ENCODE data around the gene GNA12.
"Not testable (repeated sequence)": the region's sequence is repeated elsewhere in the genome, so short reads cannot be mapped to it uniquely, and the experiment has no call there.

Gene GNA12

DNA sequence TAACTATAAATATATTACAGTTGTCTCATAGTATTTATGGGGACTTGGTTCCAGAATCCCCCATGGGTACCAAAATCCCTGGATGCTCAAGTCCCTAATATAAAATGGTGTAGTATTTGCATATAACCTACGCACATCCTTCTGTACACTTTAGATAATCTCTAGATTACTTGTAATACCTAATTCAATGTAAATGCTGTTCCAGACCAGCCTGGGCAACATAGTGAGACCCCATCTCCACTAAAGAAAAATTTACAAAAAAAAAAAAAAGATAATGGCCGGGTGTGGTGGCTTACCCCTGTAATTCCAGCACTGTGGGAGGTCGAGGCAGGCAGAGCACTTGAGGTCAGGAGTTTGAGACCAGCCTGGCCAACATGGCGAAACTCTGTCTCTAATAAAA lies 17.4 kb upstream of the GNA12 start:
- no peak for DNase-seq (ENCODE audit: extremely low spot score)
- ChIA-PET POLR2A (no interaction called here), CTCF (no interaction called here)
- TF ChIP-seq, protein P1, sequence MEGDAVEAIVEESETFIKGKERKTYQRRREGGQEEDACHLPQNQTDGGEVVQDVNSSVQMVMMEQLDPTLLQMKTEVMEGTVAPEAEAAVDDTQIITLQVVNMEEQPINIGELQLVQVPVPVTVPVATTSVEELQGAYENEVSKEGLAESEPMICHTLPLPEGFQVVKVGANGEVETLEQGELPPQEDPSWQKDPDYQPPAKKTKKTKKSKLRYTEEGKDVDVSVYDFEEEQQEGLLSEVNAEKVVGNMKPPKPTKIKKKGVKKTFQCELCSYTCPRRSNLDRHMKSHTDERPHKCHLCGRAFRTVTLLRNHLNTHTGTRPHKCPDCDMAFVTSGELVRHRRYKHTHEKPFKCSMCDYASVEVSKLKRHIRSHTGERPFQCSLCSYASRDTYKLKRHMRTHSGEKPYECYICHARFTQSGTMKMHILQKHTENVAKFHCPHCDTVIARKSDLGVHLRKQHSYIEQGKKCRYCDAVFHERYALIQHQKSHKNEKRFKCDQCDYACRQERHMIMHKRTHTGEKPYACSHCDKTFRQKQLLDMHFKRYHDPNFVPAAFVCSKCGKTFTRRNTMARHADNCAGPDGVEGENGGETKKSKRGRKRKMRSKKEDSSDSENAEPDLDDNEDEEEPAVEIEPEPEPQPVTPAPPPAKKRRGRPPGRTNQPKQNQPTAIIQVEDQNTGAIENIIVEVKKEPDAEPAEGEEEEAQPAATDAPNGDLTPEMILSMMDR (IDR thresholded peaks at IDR 0.05; ENCODE audit: control extremely low read depth, extremely low read depth, low read depth, missing control alignments), result no peak

DNA sequence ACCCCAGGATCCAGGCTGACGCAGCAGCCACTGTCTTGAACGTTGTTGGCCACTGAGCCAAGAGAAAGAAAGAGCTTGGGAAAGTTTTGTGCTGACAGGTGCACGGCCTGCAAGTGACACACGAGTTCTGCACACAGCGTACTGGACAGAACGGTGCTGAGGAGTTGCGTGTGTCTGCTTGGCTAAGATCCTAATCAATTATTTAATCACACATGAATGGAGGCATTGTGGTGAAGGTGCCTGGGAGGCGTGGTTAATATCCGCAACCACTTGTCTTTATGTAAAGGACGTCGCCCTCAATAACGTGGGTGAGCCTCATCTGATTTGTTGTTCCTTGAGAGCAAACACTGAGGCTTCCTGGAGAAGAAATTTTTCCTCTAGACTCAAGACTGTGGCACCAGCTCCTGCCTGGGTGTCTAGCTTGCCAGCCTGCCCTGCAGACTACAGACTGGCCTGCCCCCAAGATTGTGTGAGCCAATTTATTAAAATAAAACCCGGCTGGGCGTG lies 16.6 kb upstream of the GNA12 start:
- TF ChIP-seq, protein P1 (IDR thresholded peaks at IDR 0.05; ENCODE audit: control extremely low read depth, extremely low read depth, low read depth, missing control alignments), result no peak
- ChIA-PET POLR2A (no interaction called here), CTCF (no interaction called here)
- no peak for DNase-seq (ENCODE audit: extremely low spot score)

DNA sequence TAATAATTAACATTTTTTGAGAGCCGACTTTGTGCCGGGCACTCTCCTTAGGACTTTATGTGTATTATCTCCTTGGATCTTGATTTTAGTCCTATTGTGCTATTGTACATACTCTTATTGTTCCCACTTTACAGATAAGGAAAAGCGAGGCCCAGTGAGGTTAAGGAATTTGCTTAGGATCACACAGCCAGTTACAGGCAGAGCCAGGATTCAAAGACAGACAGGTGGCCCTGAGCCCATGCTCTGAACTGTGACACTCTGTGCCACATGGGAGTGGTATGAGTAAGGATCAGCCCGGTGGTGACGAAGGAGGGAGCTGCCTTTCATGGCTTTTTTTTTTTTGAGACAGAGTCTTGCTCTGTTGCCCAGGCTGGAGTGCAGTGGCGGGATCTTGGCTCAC lies 15.8 kb upstream of the GNA12 start:
- ChIA-PET CTCF (no interaction called here), POLR2A (no interaction called here)
- DNase-seq (ENCODE audit: extremely low spot score), result no peak
- TF ChIP-seq, protein P1 (IDR thresholded peaks at IDR 0.05; ENCODE audit: control extremely low read depth, extremely low read depth, low read depth, missing control alignments), result no peak

DNA sequence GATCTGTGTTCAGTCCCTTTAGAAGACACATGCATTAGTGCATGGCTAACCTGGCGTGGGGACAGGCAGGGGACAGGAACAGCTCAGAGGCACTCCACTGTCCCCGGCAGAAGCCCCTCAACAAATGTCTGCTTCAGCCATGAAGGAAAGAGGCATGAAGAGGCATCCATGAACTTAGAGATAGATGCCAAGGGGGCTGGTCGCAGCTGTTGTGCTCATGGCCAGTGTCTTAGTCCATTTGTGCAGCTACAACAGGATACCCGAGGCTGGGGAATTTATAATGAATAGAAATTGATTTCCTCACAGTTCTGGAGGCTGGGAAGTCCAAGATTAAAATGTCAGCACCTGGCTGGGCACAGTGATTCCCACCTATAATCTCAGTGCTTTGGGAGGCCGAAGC lies 14.5 kb upstream of the GNA12 start:
- no peak for DNase-seq (ENCODE audit: extremely low spot score)
- POLR2A ChIA-PET, result no interaction called here
- TF ChIP-seq, protein P1 (IDR thresholded peaks at IDR 0.05; ENCODE audit: control extremely low read depth, extremely low read depth, low read depth, missing control alignments), result no peak
- CTCF ChIA-PET, result no interaction called here

DNA sequence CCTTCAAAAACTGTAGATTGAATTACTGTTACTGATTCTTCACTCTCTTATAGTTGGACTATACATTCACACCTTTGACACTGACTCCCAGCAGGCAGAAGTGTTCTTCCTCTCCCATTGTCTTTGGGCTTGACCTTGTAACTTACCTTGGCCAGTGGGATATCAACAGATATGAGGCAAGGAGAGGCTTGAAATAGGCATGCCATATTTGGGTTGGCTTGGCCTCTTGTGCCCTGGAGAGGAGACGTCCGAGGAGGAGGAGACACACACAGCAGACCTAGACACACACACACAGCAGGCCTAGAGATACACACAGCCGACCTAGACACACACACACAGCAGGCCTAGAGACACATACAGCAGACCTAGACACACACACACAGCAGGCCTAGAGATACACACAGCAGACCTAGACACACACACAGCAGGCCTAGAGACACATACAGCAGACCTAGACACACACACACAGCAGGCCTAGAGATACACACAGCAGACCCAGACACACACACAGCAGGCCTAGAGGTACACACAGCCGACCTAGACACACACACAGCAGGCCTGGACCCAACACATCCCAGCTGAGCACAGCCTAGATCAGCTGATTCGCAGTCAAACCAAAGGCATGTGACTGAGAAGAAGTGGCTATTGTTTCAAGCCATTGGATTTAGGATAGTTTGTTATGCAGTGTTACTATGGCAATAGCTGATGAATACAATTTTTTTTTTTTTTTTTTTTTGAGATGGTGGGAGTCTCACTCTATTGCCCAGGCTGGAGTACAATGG lies 12.5 kb upstream of the GNA12 start:
- CTCF ChIA-PET, result interaction anchor here (0.7 kb wide), 1 partner anchor 543 kb away, joined by 3 read pairs; no protein-coding TSS in a partner anchor

DNA sequence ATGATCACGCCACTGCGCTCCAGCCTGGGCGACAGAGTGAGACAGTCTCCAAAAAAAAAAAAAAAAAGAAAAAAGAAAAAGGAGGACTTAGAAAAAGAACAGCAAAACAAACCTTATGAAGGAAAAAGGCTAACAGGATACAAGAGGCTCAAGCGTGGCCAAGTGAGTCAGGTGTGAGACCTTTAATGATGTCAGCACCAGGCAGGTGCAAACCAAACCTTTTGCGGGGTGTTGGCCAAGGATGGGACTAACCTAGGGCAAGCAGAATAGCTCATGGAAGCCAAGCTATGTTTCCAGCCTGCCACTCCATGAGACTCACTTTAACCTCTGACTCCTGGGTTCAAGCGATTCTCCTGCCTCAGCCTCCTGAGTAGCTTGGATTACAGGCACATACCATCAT lies 11.3 kb upstream of the GNA12 start:
- CTCF ChIA-PET, result interaction anchor here (4.6 kb wide), 1 partner anchor 10 kb away, joined by 31 read pairs; no protein-coding TSS in a partner anchor
- DNase-seq (ENCODE audit: extremely low spot score), result no peak
- POLR2A ChIA-PET, result interaction anchor here (0.6 kb wide), 2 partner anchors 9 to 1317 kb away, joined by 3 read pairs; no protein-coding TSS in a partner anchor
- TF ChIP-seq, protein P1 (IDR thresholded peaks at IDR 0.05; ENCODE audit: control extremely low read depth, extremely low read depth, low read depth, missing control alignments), result no peak

More for the DNA sequence above, 12.5 kb upstream of the GNA12 start:
- POLR2A ChIA-PET, result no interaction called here
- TF ChIP-seq, protein P1 (IDR thresholded peaks at IDR 0.05; ENCODE audit: control extremely low read depth, extremely low read depth, low read depth, missing control alignments), result no peak
- DNase-seq (ENCODE audit: extremely low spot score), result no peak

DNA sequence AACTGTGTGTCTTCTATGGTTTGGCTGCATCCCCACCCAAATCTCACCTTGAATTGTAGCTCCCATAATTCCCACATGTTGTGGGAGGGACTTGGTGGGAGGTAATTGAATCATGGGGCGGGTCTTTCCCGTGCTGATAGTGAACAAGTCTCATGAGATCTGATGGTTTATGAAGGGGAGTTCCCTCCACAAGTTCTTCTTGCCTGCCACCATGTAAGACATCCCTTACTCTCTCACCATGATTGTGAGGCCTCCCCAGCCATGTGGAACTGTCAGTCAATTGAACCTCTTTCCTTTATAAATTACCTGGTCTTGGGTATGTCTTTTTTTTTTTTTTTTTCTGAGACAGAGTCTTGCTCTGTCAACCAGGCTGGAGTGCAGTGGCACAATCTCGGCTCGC lies 9.4 kb upstream of the GNA12 start:
- POLR2A ChIA-PET; DNase-seq (ENCODE audit: extremely low spot score): not testable (repeated sequence)
- CTCF ChIA-PET, result interaction anchor here (0.6 to 4.6 kb wide), 3 partner anchors 11 to 302 kb away, joined by 3 to 31 read pairs (median 4); no protein-coding TSS in a partner anchor

All from GM10248 (cell line).